ENCODE results near the gene CBX7.

- TF ChIP-seq CTCF (IDR thresholded peaks at IDR 0.05; ENCODE audit: insufficient read depth, low read length) (no peak), POLR2AphosphoS5 (IDR thresholded peaks at IDR 0.05; ENCODE audit: low read depth) (no peak), GABPA (IDR thresholded peaks at IDR 0.05; ENCODE audit: low read depth) (no peak), REST (IDR thresholded peaks at IDR 0.05; ENCODE audit: insufficient replicate concordance, low read depth) (no peak)
These were observed 41.6 kb downstream of the CBX7 start for GRCh38 chr22:39110631-39111561.

Data from HL-60 (cell line).